ENCODE results near the gene TTLL12. TPM values are rescaled to one million over a fixed set of nuclear protein-coding genes. Genes with fewer than 3 reads are reported as not detected.

Gene TTLL12
- 58.6 TPM for polyA plus RNA-seq (2013, experiment 1 of 4)
- polyA plus RNA-seq (2013, experiment 2 of 4): 53.3 TPM
- 41.9 TPM for polyA plus RNA-seq (2013, experiment 3 of 4)
- 44.9 TPM for polyA plus RNA-seq (2013, experiment 4 of 4)

- peak within 1 kb of the TSS; percentile 60 for H3K27ac ChIP-seq (ENCODE audit: insufficient read depth, low read depth, low read length, poor library complexity, severe bottlenecking)
- H3K36me3 ChIP-seq (ENCODE audit: control insufficient read depth, insufficient read depth, low read length): no peaks in the 10 kb centered on the region
- peaks cover 15% of the 10 kb centered on the region for H3K4me1 ChIP-seq (ENCODE audit: control insufficient read depth, insufficient read depth, low read length)
- H3K4me3 ChIP-seq (ENCODE audit: insufficient read depth, low read depth, low read length): peak within 1 kb of the TSS; percentile 49
- no peaks in the 10 kb centered on the region for H3K27me3 ChIP-seq (ENCODE audit: control insufficient read depth, insufficient read depth, low read length, poor library complexity, severe bottlenecking)
- 1% methylated on average over 75 to 83 of the region's 87 CpGs for WGBS, 2 experiments
- H3K9me3 ChIP-seq (ENCODE audit: control insufficient read depth, low read length): no peaks in the 10 kb centered on the region
These were observed at the start of gene TTLL12 for GRCh38 chr22:43186272-43187170. TTLL12 (minus strand) TSS chr22:43187134; CDS start chr22:43187069, 65 bp downstream.

- no peaks in the 10 kb centered on the region for H3K27me3 ChIP-seq (ENCODE audit: control insufficient read depth, insufficient read depth, low read length, poor library complexity, severe bottlenecking)
- H3K4me3 ChIP-seq (ENCODE audit: insufficient read depth, low read depth, low read length): no peak overlapping the region
- H3K27ac ChIP-seq (ENCODE audit: insufficient read depth, low read depth, low read length, poor library complexity, severe bottlenecking): no peak overlapping the region
- WGBS, 2 experiments: 82 to 84% methylated on average over 22 of the region's 22 CpGs
- H3K4me1 ChIP-seq (ENCODE audit: control insufficient read depth, insufficient read depth, low read length): peaks cover 16% of the 10 kb centered on the region
- no peaks in the 10 kb centered on the region for H3K9me3 ChIP-seq (ENCODE audit: control insufficient read depth, low read length)
- H3K36me3 ChIP-seq (ENCODE audit: control insufficient read depth, insufficient read depth, low read length): no peaks in the 10 kb centered on the region
These were observed 48.8 kb upstream of the TTLL12 start for GRCh38 chr22:43235445-43236409.

GRCh38 chr22:43234264-43234988 lies 47.5 kb upstream of the TTLL12 start:
- 74 to 78% methylated on average over 9 of the region's 9 CpGs for WGBS, 2 experiments
- Histone ChIP-seq H3K9me3 (ENCODE audit: control insufficient read depth, low read length) (no peaks in the 10 kb centered on the region), H3K4me1 (ENCODE audit: control insufficient read depth, insufficient read depth, low read length) (peaks cover 16% of the 10 kb centered on the region), H3K36me3 (ENCODE audit: control insufficient read depth, insufficient read depth, low read length) (no peaks in the 10 kb centered on the region), H3K4me3 (ENCODE audit: insufficient read depth, low read depth, low read length) (no peak overlapping the region), H3K27me3 (ENCODE audit: control insufficient read depth, insufficient read depth, low read length, poor library complexity, severe bottlenecking) (no peaks in the 10 kb centered on the region), H3K27ac (ENCODE audit: insufficient read depth, low read depth, low read length, poor library complexity, severe bottlenecking) (peak overlapping the region; percentile 60)

GRCh38 chr22:43233529-43233928 lies 46.6 kb upstream of the TTLL12 start:
- Histone ChIP-seq H3K4me3 (ENCODE audit: insufficient read depth, low read depth, low read length) (no peak overlapping the region), H3K27ac (ENCODE audit: insufficient read depth, low read depth, low read length, poor library complexity, severe bottlenecking) (no peak overlapping the region), H3K4me1 (ENCODE audit: control insufficient read depth, insufficient read depth, low read length) (peaks cover 16% of the 10 kb centered on the region), H3K36me3 (ENCODE audit: control insufficient read depth, insufficient read depth, low read length) (no peaks in the 10 kb centered on the region), H3K27me3 (ENCODE audit: control insufficient read depth, insufficient read depth, low read length, poor library complexity, severe bottlenecking) (no peaks in the 10 kb centered on the region), H3K9me3 (ENCODE audit: control insufficient read depth, low read length) (no peaks in the 10 kb centered on the region)
- 94% methylated on average over 6 of the region's 6 CpGs for WGBS, 2 experiments

GRCh38 chr22:43232445-43232844 lies 45.5 kb upstream of the TTLL12 start:
- Histone ChIP-seq H3K9me3 (ENCODE audit: control insufficient read depth, low read length) (no peaks in the 10 kb centered on the region), H3K27me3 (ENCODE audit: control insufficient read depth, insufficient read depth, low read length, poor library complexity, severe bottlenecking) (no peaks in the 10 kb centered on the region), H3K36me3 (ENCODE audit: control insufficient read depth, insufficient read depth, low read length) (no peaks in the 10 kb centered on the region), H3K4me3 (ENCODE audit: insufficient read depth, low read depth, low read length) (no peak overlapping the region), H3K27ac (ENCODE audit: insufficient read depth, low read depth, low read length, poor library complexity, severe bottlenecking) (no peak overlapping the region), H3K4me1 (ENCODE audit: control insufficient read depth, insufficient read depth, low read length) (peaks cover 23% of the 10 kb centered on the region)
- WGBS, 2 experiments: 92 to 95% methylated on average over 8 of the region's 8 CpGs

GRCh38 chr22:43231724-43232034 lies 44.7 kb upstream of the TTLL12 start:
- 88% methylated on average over 15 of the region's 15 CpGs for WGBS, 2 experiments
- H3K27me3 ChIP-seq (ENCODE audit: control insufficient read depth, insufficient read depth, low read length, poor library complexity, severe bottlenecking): no peaks in the 10 kb centered on the region
- no peaks in the 10 kb centered on the region for H3K36me3 ChIP-seq (ENCODE audit: control insufficient read depth, insufficient read depth, low read length)
- H3K4me1 ChIP-seq (ENCODE audit: control insufficient read depth, insufficient read depth, low read length): peaks cover 31% of the 10 kb centered on the region
- no peaks in the 10 kb centered on the region for H3K9me3 ChIP-seq (ENCODE audit: control insufficient read depth, low read length)
- H3K27ac ChIP-seq (ENCODE audit: insufficient read depth, low read depth, low read length, poor library complexity, severe bottlenecking): no peak overlapping the region
- no peak overlapping the region for H3K4me3 ChIP-seq (ENCODE audit: insufficient read depth, low read depth, low read length)

- Histone ChIP-seq H3K4me3 (ENCODE audit: insufficient read depth, low read depth, low read length) (no peak overlapping the region), H3K4me1 (ENCODE audit: control insufficient read depth, insufficient read depth, low read length) (peaks cover 36% of the 10 kb centered on the region), H3K27ac (ENCODE audit: insufficient read depth, low read depth, low read length, poor library complexity, severe bottlenecking) (no peak overlapping the region), H3K36me3 (ENCODE audit: control insufficient read depth, insufficient read depth, low read length) (no peaks in the 10 kb centered on the region), H3K9me3 (ENCODE audit: control insufficient read depth, low read length) (no peaks in the 10 kb centered on the region), H3K27me3 (ENCODE audit: control insufficient read depth, insufficient read depth, low read length, poor library complexity, severe bottlenecking) (no peaks in the 10 kb centered on the region)
- WGBS, 2 experiments: 29 to 31% methylated on average over 23 of the region's 23 CpGs
These were observed 44.2 kb upstream of the TTLL12 start for GRCh38 chr22:43230971-43231723.

- H3K9me3 ChIP-seq (ENCODE audit: control insufficient read depth, low read length): no peaks in the 10 kb centered on the region
- H3K36me3 ChIP-seq (ENCODE audit: control insufficient read depth, insufficient read depth, low read length): no peaks in the 10 kb centered on the region
- no peak overlapping the region for H3K27ac ChIP-seq (ENCODE audit: insufficient read depth, low read depth, low read length, poor library complexity, severe bottlenecking)
- no peak overlapping the region for H3K4me3 ChIP-seq (ENCODE audit: insufficient read depth, low read depth, low read length)
- no peaks in the 10 kb centered on the region for H3K27me3 ChIP-seq (ENCODE audit: control insufficient read depth, insufficient read depth, low read length, poor library complexity, severe bottlenecking)
- peaks cover 39% of the 10 kb centered on the region for H3K4me1 ChIP-seq (ENCODE audit: control insufficient read depth, insufficient read depth, low read length)
- WGBS, 2 experiments: 88 to 90% methylated on average over 9 of the region's 9 CpGs
These were observed 43.6 kb upstream of the TTLL12 start for GRCh38 chr22:43230571-43230970.

- Histone ChIP-seq H3K27ac (ENCODE audit: insufficient read depth, low read depth, low read length, poor library complexity, severe bottlenecking) (no peak overlapping the region), H3K27me3 (ENCODE audit: control insufficient read depth, insufficient read depth, low read length, poor library complexity, severe bottlenecking) (no peaks in the 10 kb centered on the region), H3K9me3 (ENCODE audit: control insufficient read depth, low read length) (no peaks in the 10 kb centered on the region), H3K4me3 (ENCODE audit: insufficient read depth, low read depth, low read length) (no peak overlapping the region), H3K4me1 (ENCODE audit: control insufficient read depth, insufficient read depth, low read length) (peaks cover 28% of the 10 kb centered on the region), H3K36me3 (ENCODE audit: control insufficient read depth, insufficient read depth, low read length) (no peaks in the 10 kb centered on the region)
- 87 to 88% methylated on average over 19 of the region's 19 CpGs for WGBS, 2 experiments
These were observed 41.9 kb upstream of the TTLL12 start for GRCh38 chr22:43228863-43229262.

All from ectodermal cell (in vitro differentiated cells).